GM23248 (cell line): Measurements from ENCODE around the gene NOL4L. TPM values are rescaled to one million over a fixed set of nuclear protein-coding genes. Genes with fewer than 3 reads are reported as not detected.
A peak's percentile ranks its signal among the peaks of the same experiment; 100 is the strongest.

Experiments
- DNase-seq: peaks from one replicate; pipeline ENCODE4 v3.0.0-alpha.2; 2015
- H2AFZ ChIP-seq: fragments of 200-600 bp; sonication (generic); 2 replicates; pipeline ENCODE4 v1.6.1; 2016; ENCODE audit warnings: antibody characterized with exemption
- H3F3A ChIP-seq: fragments of 200-600 bp; sonication (generic); 2 replicates; pipeline ENCODE4 v1.6.1; 2016; ENCODE audit warnings: mild to moderate bottlenecking, antibody characterized with exemption, mixed run types; ENCODE audit not compliant: insufficient read depth
- H3K27ac ChIP-seq: fragments of 200-600 bp; sonication (generic); 2 replicates; pipeline ENCODE4 v1.5.1; 2016; ENCODE audit warnings: mild to moderate bottlenecking
- H3K27me3 ChIP-seq: fragments of 200-600 bp; sonication (generic); replicated peaks from 2 replicates; pipeline ENCODE4 v1.6.1; 2016; ENCODE audit warnings: mild to moderate bottlenecking; ENCODE audit not compliant: insufficient read depth
- H3K36me3 ChIP-seq: fragments of 200-600 bp; sonication (generic); 2 replicates; pipeline ENCODE4 v1.6.1; 2016; ENCODE audit warnings: low read depth, mild to moderate bottlenecking
- H3K4me1 ChIP-seq: fragments of 200-600 bp; sonication (generic); 2 replicates; pipeline ENCODE4 v1.6.1; 2016; ENCODE audit warnings: mild to moderate bottlenecking; ENCODE audit not compliant: insufficient read depth
- H3K4me2 ChIP-seq: fragments of 200-600 bp; sonication (generic); one replicate; pipeline ENCODE4 v1.6.1; 2016; ENCODE audit warnings: mild to moderate bottlenecking; ENCODE audit not compliant: unreplicated experiment
- H3K4me3 ChIP-seq: fragments of 200-600 bp; sonication (generic); 2 replicates; pipeline ENCODE4 v1.5.1; 2016; ENCODE audit warnings: mild to moderate bottlenecking
- H3K79me2 ChIP-seq: fragments of 200-600 bp; sonication (generic); 2 replicates; pipeline ENCODE4 v1.6.1; 2016; ENCODE audit warnings: mild to moderate bottlenecking; ENCODE audit not compliant: insufficient read depth
- H3K9ac ChIP-seq: fragments of 200-600 bp; sonication (generic); 2 replicates; pipeline ENCODE4 v1.6.1; 2016; ENCODE audit warnings: mild to moderate bottlenecking
- H3K9me2 ChIP-seq: fragments of 200-600 bp; sonication (generic); 2 replicates; pipeline ENCODE4 v1.6.1; 2016; ENCODE audit warnings: mixed run types, mild to moderate bottlenecking, moderate library complexity; ENCODE audit not compliant: insufficient read depth
- H3K9me3 ChIP-seq: fragments of 200-600 bp; sonication (generic); one replicate; pipeline ENCODE4 v1.6.1; 2017; ENCODE audit warnings: low read depth
- H4K20me1 ChIP-seq: fragments of 200-600 bp; sonication (generic); 2 replicates; pipeline ENCODE4 v1.6.0; 2016; ENCODE audit not compliant: insufficient read depth
- EZH2 ChIP-seq: fragments of 200-600 bp; sonication (generic); IDR thresholded peaks from 2 replicates; pipeline ENCODE4 v1.6.1; 2018; ENCODE audit warnings: antibody characterized with exemption, mild to moderate bottlenecking; ENCODE audit not compliant: insufficient read depth, poor library complexity, severe bottlenecking
- EZH2phosphoT487 ChIP-seq: fragments of 200-600 bp; sonication (generic); IDR thresholded peaks from 2 replicates; pipeline ENCODE4 v1.6.1; 2018; ENCODE audit warnings: antibody characterized with exemption, moderate library complexity, mild to moderate bottlenecking, low read depth; ENCODE audit not compliant: insufficient read depth
- WGBS, 2 experiments: methylation state at CpG; one replicate each; pipeline ENCODE4 v1.1.6; 2015 to 2017; ENCODE audit warnings: low lambda C conversion rate in 2 of 2, low coverage in 1 of 2; ENCODE audit errors: missing lambda C conversion rate in 2 of 2; 5-methylcytosine and 5-hydroxymethylcytosine counted together
- in situ Hi-C: fragments of 300-500 bp; cut with MboI; formaldehyde crosslinking; loops from 2 replicates; pipeline ENCODE4 v1.15.0; 2020
- polyA plus RNA-seq: library from polyadenylated mRNA; unstranded; fragments of >200 nt; fragmentation: Nextera tagmentation; extraction: Ambion mirVana; gene quantifications from 2 replicates; pipeline ENCODE4 v1.2.1, GENCODE V29; 2016
- total RNA-seq: library from RNA; depleted of rRNA; stranded (reverse); fragments of >200 nt; shearing (Covaris generic); gene quantifications from 2 replicates; pipeline ENCODE4 v1.2.3, GENCODE V29; 2014

Gene NOL4L
- total and polyA plus RNA-seq, 2 experiments from 2014 or later: 5.2 to 7.9 TPM

DNA sequence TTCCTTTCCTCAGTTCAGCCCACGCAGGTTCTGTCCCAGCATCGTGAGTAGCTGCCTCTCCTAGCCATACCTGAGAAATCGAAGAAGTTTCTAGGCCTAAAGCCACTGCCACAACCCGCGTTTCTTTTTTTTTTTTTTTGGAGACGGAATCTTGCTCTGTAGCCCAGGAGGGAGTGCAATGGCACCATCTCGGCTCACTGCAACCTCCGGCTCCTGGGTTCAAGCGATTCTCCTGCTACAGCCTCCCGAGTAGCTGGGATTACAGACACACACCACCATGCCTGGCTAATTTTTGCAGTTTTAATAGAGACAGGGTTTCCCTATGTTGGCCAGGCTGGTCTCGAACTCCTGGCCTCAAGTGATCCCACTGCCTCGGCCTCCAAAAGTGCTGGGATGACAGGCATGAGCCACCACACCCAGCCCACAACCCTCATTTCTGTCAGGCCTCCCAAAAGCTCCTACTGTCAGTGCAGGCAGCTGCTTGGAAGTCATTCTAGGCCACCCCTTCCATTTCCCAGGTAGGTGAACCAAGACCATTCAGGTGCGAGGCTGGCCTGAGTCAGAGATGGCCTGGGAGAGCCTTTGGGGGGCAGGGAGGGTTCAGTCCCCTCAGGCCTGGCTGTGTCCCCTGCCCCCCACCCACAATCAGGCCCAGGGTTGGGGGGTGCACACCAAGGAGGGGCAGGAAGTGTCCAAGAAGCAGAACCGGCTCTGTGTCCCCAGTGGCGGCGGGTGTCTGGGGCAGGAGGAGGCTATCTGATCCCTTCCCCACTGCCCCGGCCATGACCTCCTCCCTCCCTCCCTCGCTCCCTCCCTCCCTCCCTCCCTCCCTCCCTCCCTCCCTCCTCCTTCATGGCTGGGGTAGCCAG lies 47.2 kb downstream of the NOL4L start:
- no peaks in the 10 kb centered on the region for H3K9me2 ChIP-seq
- in situ Hi-C loops: loop anchor here (25.0 kb wide), 1 partner anchor 249 kb away; no protein-coding TSS in a partner anchor

GRCh38 chr20:32536851-32537656 lies 48.1 kb downstream of the NOL4L start:
- Histone ChIP-seq H3K36me3 (no peaks in the 10 kb centered on the region), H3K4me2 (no peak overlapping the region), H3K4me1 (no peaks in the 10 kb centered on the region), H3K79me2 (no peaks in the 10 kb centered on the region), H2AFZ (no peak overlapping the region), H3K9ac (no peak overlapping the region), H3K9me2 (no peaks in the 10 kb centered on the region), H3K27ac (no peak overlapping the region), H3K4me3 (0 out of 2 replicates have a peak overlapping the region, but pooled peaks have one; percentile 29), H3K9me3 (no peaks in the 10 kb centered on the region), H4K20me1 (no peaks in the 10 kb centered on the region), H3K27me3 (no peaks in the 10 kb centered on the region), H3F3A (no peaks in the 10 kb centered on the region)
- DNase-seq: no peak
- 10 to 12% methylated on average over 30 to 46 of the region's 62 CpGs for whole genome bisulfite sequencing, 2 experiments
- in situ Hi-C loops: loop anchor here (25.0 kb wide), 1 partner anchor 250 kb away; no protein-coding TSS in a partner anchor
- TF ChIP-seq EZH2 (no peak), EZH2phosphoT487 (no peak)

More for the DNA sequence above, 47.2 kb downstream of the NOL4L start:
- Histone ChIP-seq H3K79me2 (no peaks in the 10 kb centered on the region), H3K4me1 (no peaks in the 10 kb centered on the region), H2AFZ (no peak overlapping the region), H3K9me3 (no peaks in the 10 kb centered on the region), H4K20me1 (no peaks in the 10 kb centered on the region), H3K27ac (no peak overlapping the region), H3K4me2 (no peak overlapping the region), H3K27me3 (no peaks in the 10 kb centered on the region), H3F3A (no peaks in the 10 kb centered on the region), H3K4me3 (no peak overlapping the region), H3K36me3 (no peaks in the 10 kb centered on the region), H3K9ac (no peak overlapping the region)
- TF ChIP-seq EZH2phosphoT487 (no peak), EZH2 (no peak)
- WGBS, 2 experiments: 75 to 80% methylated on average over 14 to 18 of the region's 18 CpGs
- no peak for DNase-seq

DNA sequence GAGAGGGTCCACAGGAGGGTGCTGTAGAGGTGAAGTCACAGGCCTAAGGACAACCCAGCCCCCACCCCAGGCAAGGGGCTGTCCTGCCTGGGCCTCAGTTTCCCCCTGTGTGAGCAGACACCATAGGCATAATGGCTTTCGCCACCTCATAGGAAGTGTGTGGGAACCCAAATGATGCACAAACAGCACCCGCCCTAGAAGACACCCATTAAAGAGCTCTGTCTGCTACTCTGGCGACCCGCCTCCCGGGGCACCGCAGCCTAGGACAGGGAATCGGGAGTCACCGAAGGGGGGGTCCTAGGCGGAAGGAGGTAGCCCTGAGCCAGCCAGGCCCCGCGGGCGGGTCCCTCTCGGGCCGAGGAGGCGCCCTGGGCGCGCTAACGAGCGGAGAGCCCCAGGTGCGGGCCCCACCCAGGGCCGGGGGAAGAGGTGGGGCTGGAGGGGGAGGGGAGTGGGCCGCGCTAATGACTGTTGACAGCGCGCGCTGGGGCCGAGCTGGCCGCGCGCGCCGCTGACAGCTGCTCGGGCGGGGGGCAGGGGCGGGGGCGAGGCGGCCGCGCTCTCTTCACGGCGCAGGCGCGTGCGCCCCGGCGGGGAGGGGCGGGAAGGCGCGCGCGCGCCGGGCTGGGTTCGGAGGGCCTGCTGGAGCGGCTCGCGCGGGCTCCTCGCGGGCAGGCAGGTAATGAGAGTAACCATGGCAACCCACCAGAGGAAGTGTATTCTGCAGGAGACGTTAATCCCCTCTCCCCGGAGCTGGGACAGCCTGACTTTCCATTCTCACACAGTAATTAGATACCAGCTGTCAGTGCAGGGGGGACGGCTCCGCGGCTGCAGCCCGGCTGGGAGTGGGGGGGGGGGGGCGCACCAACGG lies 48.9 kb downstream of the NOL4L start:
- Histone ChIP-seq H3K27me3 (no peaks in the 10 kb centered on the region), H3K79me2 (no peaks in the 10 kb centered on the region), H4K20me1 (no peaks in the 10 kb centered on the region), H3K9ac (no peak overlapping the region), H3K9me3 (no peaks in the 10 kb centered on the region), H3K36me3 (no peaks in the 10 kb centered on the region), H3K4me2 (peak overlapping the region; percentile 28), H2AFZ (peak overlapping the region; percentile 58; the same call in 1 of the 2 replicates), H3K27ac (no peak overlapping the region), H3F3A (no peaks in the 10 kb centered on the region), H3K4me3 (peak overlapping the region; percentile 64), H3K9me2 (no peaks in the 10 kb centered on the region), H3K4me1 (no peaks in the 10 kb centered on the region)
- 6 to 7% methylated on average over 23 to 59 of the region's 68 CpGs for WGBS, 2 experiments
- in situ Hi-C loops: loop anchor here (25.0 kb wide), 1 partner anchor 251 kb away; no protein-coding TSS in a partner anchor
- TF ChIP-seq EZH2 (no peak), EZH2phosphoT487 (no peak)
- peak; percentile 39 for DNase-seq
